GM18505 (cell line): ENCODE measurements around the gene ASIC2.

Experiments
- ATAC-seq: cut with Tn5 transposase; IDR thresholded peaks from one replicate; pipeline ENCODE4 v1.9.1; 2021; ENCODE audit not compliant: unreplicated experiment
- POLR2A ChIP-seq: IDR thresholded peaks from 4 replicates; pipeline ENCODE4 v1.6.1; 2011; ENCODE audit warnings: borderline replicate concordance; ENCODE audit not compliant: insufficient read depth, insufficient read length; ENCODE audit errors: extremely low read depth

ASIC2 gene

DNA sequence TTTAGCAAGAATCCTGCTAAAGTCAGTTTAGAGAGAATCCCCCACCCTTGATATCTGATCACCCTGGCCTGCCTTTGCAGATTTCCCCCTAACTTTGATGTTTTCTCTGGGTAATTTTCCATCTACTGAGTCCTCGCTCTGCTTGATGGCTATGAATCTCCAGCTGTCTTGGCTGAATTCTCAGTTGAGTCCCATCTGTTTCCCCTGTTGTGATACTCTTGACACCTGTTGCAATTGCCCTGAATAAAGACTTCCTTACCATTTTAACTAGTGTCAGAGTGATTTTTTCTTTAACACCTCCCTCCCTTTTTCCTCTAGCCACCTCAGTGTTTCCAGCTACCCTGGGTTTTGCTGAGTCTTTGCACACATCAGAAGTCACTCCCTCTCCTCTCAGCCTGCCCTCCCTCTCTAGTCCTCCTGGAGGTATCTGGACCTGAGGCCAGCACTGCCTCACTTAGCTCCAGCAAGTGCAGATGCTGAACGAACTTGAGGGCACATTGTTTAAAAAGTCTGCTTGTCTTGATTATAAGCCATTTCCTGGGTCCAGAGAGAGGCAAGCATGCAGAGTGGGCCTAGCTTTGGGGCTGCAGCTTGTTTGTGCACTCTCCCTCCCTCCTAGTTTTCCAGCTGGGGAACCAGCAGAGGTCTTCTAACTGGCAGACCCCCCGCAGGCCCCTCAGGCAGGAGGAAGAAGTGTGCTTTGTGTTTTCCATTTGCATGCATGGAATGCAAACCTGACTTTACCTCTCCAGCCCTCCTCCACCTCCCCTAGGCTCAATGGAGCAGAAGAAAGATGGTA, 268.2 kb downstream of the ASIC2 start:
- ATAC-seq: no peak
- TF ChIP-seq POLR2A: no peak

DNA sequence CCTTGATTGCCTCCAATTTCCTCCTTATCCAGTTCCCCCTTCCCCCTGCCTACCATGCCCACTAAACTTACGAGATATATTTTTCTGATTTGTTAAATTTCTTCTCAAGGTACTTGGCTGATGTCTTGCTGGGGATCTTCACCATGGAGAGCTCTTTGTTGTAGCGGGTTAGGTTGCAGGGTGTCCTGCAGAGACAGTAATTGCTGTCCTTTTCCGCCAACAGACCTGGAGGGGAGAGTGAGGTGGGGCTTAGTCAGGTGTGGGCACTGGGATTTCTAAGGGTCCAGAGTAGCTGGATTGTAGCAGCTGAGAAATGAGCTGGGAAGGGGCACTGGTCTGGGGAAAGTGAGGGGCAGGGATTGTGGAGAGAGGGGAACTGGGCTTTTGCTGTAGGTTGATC, 269.3 kb downstream of the ASIC2 start:
- ATAC-seq: no peak

DNA sequence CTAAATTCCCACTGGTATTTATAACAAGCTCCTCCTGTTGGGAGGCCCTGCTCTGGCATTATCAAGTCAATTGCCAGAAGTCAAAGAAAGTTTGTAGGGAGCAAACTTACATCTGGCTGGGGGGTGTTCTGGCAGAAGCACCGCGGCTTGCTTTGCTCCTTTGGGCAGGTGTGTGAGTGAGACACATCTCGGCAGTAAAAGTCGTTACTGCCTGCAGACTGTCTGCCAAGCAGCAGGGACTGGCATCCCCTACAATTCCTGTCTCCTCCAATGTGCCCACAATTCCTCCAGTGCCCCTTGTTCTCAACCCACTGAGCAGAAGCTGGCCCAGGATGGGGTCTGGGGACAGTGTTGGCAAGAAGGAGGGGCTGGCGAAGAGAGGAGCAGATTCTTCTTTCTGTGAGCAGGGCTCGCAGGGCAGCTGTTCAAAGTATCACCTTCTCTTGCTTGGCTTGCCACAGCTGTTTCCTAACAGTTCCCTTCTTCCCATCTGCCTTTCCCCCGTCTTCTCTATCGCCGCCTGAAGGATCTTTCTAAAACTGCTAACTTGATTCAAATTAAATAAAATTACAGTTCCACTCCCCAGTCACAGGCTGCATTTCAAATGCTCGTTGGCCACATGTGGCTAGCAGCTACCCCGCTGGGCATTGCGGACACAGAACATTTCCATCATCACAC, 271.2 kb downstream of the ASIC2 start:
- ATAC-seq: no peak
- TF ChIP-seq POLR2A: no peak

More for the DNA sequence above, 269.3 kb downstream of the ASIC2 start:
- no peak for TF ChIP-seq POLR2A

GRCh38 chr17:33019161-33019890, 273.8 kb downstream of the ASIC2 start:
- ATAC-seq: no peak
- no peak for TF ChIP-seq POLR2A

DNA sequence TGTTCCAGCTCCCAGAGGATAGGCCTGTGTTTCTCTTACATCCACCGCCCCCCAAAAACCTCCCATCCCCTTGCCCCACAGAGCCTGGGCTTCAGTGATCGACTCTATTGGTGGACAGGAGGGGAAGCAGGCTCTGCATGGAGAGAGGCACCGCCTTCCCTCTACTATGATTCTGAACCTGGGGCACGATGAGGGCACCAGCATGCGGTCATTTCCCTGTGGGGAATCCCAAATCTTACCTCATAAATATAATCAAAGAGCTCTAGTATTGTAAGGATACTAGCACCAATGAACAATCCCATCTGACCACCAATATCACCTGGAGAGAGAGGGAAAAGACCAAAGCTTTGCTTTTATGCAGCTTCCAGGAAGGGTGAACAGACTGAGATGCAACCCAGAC, 275.7 kb downstream of the ASIC2 start:
- TF ChIP-seq POLR2A: no peak
- ATAC-seq: no peak

DNA sequence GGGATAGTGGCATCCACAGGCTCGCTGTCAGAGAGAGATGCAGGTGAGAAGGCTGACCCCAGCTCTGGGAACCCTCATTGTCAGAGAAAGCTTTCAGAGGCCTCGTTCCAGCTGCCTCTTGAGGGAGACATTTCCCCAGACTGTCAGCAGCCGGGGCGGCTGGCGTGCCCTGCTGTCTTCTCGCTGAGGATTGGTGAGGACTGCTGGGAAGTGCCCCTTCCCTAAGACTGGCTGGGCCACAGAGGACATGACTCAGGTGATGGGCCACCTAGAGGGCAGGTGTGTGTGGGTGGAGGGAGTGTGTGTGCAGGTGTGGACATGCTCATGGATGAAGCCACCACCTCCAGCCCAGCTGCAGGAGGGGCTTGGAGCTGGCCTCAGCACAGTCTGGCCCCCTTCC, 276.2 kb downstream of the ASIC2 start:
- ATAC-seq: no peak
- no peak for TF ChIP-seq POLR2A

- ATAC-seq: no peak
- no peak for TF ChIP-seq POLR2A
Measured at GRCh38 chr17:33015716-33016346, 277.3 kb downstream of the ASIC2 start.

DNA sequence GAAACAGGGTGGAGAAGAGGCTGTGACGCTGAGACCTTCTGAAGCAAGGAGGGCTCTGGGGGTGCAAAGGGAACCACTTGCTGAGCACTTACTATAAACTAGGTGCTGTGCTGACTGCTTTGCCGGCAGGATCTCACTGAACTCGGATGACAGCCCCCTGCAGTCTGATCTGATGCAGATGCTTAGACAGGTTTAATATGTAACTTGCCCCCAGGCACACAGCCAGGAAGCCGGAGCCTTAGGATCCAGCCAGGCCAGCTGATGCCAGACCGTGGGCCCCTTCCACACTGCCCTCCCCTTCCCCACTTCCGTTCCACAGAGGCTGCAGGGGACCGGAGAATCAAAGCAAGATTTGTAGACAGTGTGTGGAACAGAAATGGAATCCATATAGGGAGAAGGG, 278.3 kb downstream of the ASIC2 start:
- ATAC-seq: no peak
- TF ChIP-seq POLR2A: no peak

DNA sequence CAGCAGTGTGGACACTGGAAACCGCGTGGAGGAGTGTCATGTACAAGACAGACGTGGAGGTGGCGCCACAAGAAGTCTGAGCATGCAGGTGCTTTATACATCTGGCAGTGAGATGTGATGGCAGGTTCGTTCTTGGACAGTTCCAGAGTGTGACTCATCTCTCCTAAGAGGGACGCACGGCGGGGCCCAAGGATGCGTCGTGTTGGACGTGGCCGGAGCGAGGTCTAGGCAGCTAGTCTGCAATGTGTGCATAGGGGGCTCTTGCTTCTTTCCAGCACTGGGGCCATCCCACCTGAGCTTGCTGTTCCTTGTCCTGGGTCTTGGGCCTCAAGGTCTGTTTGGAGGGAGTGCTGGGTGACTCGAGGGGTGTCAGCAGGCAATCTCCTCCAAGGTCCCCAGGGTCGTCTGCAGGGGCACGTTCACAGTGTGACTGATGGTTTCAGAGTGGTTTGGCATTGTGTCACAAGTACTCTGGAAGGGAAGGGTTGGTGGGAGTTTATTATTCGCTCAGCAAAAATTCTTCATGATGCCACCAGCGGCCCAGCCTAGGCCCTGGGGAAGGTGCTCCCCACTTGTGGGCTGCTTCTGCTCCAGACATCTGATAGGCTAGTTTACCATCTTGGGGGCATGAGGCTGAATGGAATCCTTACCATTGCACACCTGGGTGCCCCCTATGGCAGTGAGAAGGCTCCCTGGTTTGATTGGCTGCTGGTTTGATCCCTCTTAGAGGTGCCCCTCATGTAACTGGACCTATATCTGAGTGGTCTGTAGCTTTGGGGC, 279.3 kb downstream of the ASIC2 start:
- no peak for ATAC-seq
- TF ChIP-seq POLR2A: no peak

GRCh38 chr17:33012522-33013033, 280.5 kb downstream of the ASIC2 start:
- no peak for ATAC-seq

GRCh38 chr17:33009636-33010035, 283.5 kb downstream of the ASIC2 start:
- no peak for ATAC-seq
- no peak for TF ChIP-seq POLR2A

More at GRCh38 chr17:33012522-33013033, 280.5 kb downstream of the ASIC2 start:
- TF ChIP-seq POLR2A: no peak

GRCh38 chr17:33007186-33007585, 285.9 kb downstream of the ASIC2 start:
- ATAC-seq: no peak
- no peak for TF ChIP-seq POLR2A
